Adipocyte (in vitro differentiated cells): ENCODE results near the gene KRTAP5-4.
A peak's percentile ranks its signal among the peaks of the same experiment; 100 is the strongest.

Experiments
- DNase-seq: peaks from one replicate; pipeline ENCODE4 v3.0.0-alpha.2; 2015; ENCODE audit warnings: low read depth
- H3K27me3 ChIP-seq: replicated peaks from 2 replicates; pipeline ENCODE4 v1.7.0; 2013; ENCODE audit warnings: mild to moderate bottlenecking, low read length, moderate library complexity; ENCODE audit not compliant: control insufficient read depth, insufficient read depth
- H3K36me3 ChIP-seq: 2 replicates; pipeline ENCODE4 v1.7.0; 2013; ENCODE audit warnings: low read length, mild to moderate bottlenecking, moderate library complexity; ENCODE audit not compliant: control insufficient read depth, insufficient read depth, severe bottlenecking
- H3K4me1 ChIP-seq: 2 replicates; pipeline ENCODE4 v1.7.0; 2013; ENCODE audit warnings: mild to moderate bottlenecking, low read length, moderate library complexity; ENCODE audit not compliant: control insufficient read depth, insufficient read depth
- H3K4me3 ChIP-seq: 2 replicates; pipeline ENCODE4 v1.7.0; 2013; ENCODE audit warnings: mild to moderate bottlenecking, low read length, moderate library complexity
- H3K9ac ChIP-seq: 2 replicates; pipeline ENCODE4 v1.7.0; 2013; ENCODE audit warnings: mild to moderate bottlenecking, low read length, moderate library complexity
- H3K9me3 ChIP-seq: 2 replicates; pipeline ENCODE4 v1.7.0; 2013; ENCODE audit warnings: mild to moderate bottlenecking, low read length, moderate library complexity; ENCODE audit not compliant: control insufficient read depth

The KRTAP5-4 gene

DNA sequence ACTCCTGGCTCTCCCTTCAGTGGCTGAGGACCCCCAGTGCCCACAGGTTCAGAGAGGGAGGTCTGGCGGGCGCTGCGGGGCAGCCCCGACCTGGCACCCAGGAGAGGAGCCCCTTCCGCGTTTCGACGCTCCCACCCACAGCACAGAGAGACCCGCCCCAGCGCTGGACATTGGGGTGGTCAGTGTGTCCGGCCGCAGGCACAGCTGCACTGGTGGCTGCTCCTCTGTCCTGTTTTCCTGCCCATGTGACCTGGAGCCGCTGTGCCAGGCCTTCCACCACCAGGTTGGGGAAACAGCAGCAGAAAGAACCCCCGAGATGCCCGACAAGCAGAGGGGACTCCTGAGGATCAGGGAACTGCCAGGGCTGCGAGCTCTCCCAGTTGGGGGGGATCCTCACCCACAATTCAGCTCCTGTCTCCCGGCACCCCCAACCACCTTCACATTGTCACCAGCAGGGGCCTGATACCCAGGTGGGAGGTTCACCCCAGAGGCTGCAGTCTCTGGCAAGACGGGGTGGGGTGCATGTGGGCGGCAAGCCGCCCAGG, 21.3 kb upstream of the KRTAP5-4 start:
- Histone ChIP-seq H3K36me3 (no peaks in the 10 kb centered on the region), H3K4me1 (no peaks in the 10 kb centered on the region), H3K9ac (no peak overlapping the region), H3K27me3 (peaks cover 47% of the 10 kb centered on the region), H3K9me3 (no peaks in the 10 kb centered on the region), H3K4me3 (no peak overlapping the region)
- no peak for DNase-seq

- DNase-seq, result no peak
- Histone ChIP-seq H3K4me3 (no peak overlapping the region), H3K9ac (no peak overlapping the region), H3K9me3 (no peaks in the 10 kb centered on the region), H3K36me3 (no peaks in the 10 kb centered on the region), H3K4me1 (no peaks in the 10 kb centered on the region), H3K27me3 (peaks cover 52% of the 10 kb centered on the region)
These were observed 20.6 kb upstream of the KRTAP5-4 start for GRCh38 chr11:1642288-1643145.

DNA sequence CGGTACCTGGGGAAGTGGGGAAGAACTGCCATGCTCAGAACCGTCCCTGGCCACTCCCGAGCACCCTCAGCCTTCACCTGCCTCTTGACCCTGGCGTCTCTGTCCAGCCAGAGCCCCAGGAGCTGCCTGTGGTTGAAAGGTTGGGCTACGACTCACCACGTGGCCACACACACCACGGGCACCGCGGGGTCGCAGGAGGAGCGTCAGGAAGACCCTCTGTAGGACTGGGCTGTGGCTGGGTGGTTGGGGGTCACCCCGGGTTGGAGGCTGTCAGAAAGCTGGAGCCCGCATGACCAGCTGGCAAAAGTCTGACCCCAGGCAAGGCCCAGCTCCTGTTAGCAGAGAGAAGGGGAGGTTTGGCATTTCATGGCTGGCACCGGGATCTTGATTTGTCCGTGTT, 19.2 kb upstream of the KRTAP5-4 start:
- no peak for DNase-seq
- H3K27me3 ChIP-seq, result peaks cover 63% of the 10 kb centered on the region
- H3K36me3 ChIP-seq, result no peaks in the 10 kb centered on the region
- no peaks in the 10 kb centered on the region for H3K4me1 ChIP-seq
- H3K9ac ChIP-seq, result no peak overlapping the region
- H3K9me3 ChIP-seq, result no peaks in the 10 kb centered on the region
- H3K4me3 ChIP-seq, result no peak overlapping the region

GRCh38 chr11:1640076-1640946, 18.4 kb upstream of the KRTAP5-4 start:
- no peaks in the 10 kb centered on the region for H3K4me1 ChIP-seq
- peak; percentile 59 for DNase-seq
- H3K4me3 ChIP-seq, result no peak overlapping the region
- H3K9me3 ChIP-seq, result no peaks in the 10 kb centered on the region
- H3K9ac ChIP-seq, result no peak overlapping the region
- peaks cover 65% of the 10 kb centered on the region for H3K27me3 ChIP-seq
- H3K36me3 ChIP-seq, result no peaks in the 10 kb centered on the region

DNA sequence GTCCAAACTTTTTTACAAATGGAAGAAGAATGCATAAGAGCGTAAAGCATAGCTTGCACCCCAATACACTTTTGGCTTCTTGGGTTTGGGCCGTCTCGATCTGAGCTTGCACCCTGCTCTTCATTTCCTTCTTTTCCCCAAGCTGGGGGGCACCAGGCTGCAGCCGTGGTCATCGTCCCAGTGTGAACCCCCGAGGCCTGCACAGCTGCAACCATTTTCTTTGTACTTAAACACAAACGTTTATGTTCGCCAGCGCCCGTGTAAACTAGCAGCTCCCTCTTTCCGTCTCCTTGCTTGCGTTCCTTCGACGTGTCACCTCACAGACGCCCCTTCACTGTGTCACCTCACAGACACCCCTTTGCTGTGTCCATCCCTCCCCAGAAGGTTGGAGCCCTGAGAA, 17.7 kb upstream of the KRTAP5-4 start:
- Histone ChIP-seq H3K27me3 (peaks cover 63% of the 10 kb centered on the region), H3K9me3 (no peaks in the 10 kb centered on the region), H3K4me3 (no peak overlapping the region), H3K36me3 (no peaks in the 10 kb centered on the region), H3K9ac (no peak overlapping the region), H3K4me1 (no peaks in the 10 kb centered on the region)
- DNase-seq, result no peak

GRCh38 chr11:1639102-1639620, 17.2 kb upstream of the KRTAP5-4 start:
- Histone ChIP-seq H3K27me3 (peaks cover 63% of the 10 kb centered on the region), H3K36me3 (no peaks in the 10 kb centered on the region), H3K4me3 (no peak overlapping the region), H3K9me3 (no peaks in the 10 kb centered on the region), H3K9ac (no peak overlapping the region), H3K4me1 (no peaks in the 10 kb centered on the region)
- no peak for DNase-seq

- Histone ChIP-seq H3K27me3 (peaks cover 63% of the 10 kb centered on the region), H3K4me1 (no peaks in the 10 kb centered on the region), H3K9ac (no peak overlapping the region), H3K4me3 (no peak overlapping the region), H3K9me3 (no peaks in the 10 kb centered on the region), H3K36me3 (no peaks in the 10 kb centered on the region)
- DNase-seq, result no peak
These were observed 16.4 kb upstream of the KRTAP5-4 start for GRCh38 chr11:1638344-1638743.

GRCh38 chr11:1637628-1638027, 15.7 kb upstream of the KRTAP5-4 start:
- Histone ChIP-seq H3K4me3 (no peak overlapping the region), H3K4me1 (no peaks in the 10 kb centered on the region), H3K27me3 (peaks cover 63% of the 10 kb centered on the region), H3K9ac (no peak overlapping the region), H3K36me3 (no peaks in the 10 kb centered on the region), H3K9me3 (no peaks in the 10 kb centered on the region)
- no peak for DNase-seq

- no peaks in the 10 kb centered on the region for H3K4me1 ChIP-seq
- DNase-seq, result no peak
- peaks cover 71% of the 10 kb centered on the region for H3K27me3 ChIP-seq
- no peak overlapping the region for H3K9ac ChIP-seq
- H3K36me3 ChIP-seq, result no peaks in the 10 kb centered on the region
- no peaks in the 10 kb centered on the region for H3K9me3 ChIP-seq
- no peak overlapping the region for H3K4me3 ChIP-seq
These were observed 14.5 kb upstream of the KRTAP5-4 start for GRCh38 chr11:1636291-1636950.

DNA sequence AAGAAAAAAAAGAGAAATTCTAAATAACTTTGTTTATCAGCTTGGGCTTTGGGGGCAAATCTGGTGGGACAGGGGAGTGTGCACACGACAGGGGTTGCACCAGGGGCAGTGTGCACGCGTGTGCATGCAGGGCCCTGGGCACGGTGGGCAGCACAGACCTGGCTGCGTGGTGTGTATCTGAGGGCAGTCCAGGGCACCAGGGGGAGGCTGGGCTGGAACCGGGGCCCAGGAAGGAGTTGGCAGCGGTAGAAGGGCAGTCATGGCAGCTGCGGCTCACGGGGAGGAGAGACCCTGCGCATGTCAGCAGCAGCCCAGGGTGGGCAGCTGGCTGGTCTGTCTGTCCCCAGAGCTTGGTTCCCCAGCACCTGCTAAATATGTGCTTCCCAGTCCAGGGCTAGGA, 11.9 kb upstream of the KRTAP5-4 start:
- no peak for DNase-seq
- Histone ChIP-seq H3K4me3 (no peak overlapping the region), H3K36me3 (no peaks in the 10 kb centered on the region), H3K9me3 (no peaks in the 10 kb centered on the region), H3K9ac (no peak overlapping the region), H3K27me3 (peaks cover 68% of the 10 kb centered on the region), H3K4me1 (no peaks in the 10 kb centered on the region)
